Mesenchymal stem cell (in vitro differentiated cells and primary cell): ENCODE data around the gene OR9G4.

ENCODE experiments used
- DNase-seq: peaks from one replicate; pipeline ENCODE4 v3.0.0-alpha.2; 2013
- H2AFZ ChIP-seq: one replicate; pipeline ENCODE4 v1.6.1; 2013; ENCODE audit warnings: low read depth, mild to moderate bottlenecking, control low read depth, inconsistent platforms, low read length, moderate library complexity
- H2AK5ac ChIP-seq: 2 replicates; pipeline ENCODE4 v1.6.1; 2013; ENCODE audit warnings: low read length, moderate library complexity, mild to moderate bottlenecking, inconsistent platforms; ENCODE audit not compliant: severe bottlenecking
- H2BK120ac ChIP-seq: one replicate; pipeline ENCODE4 v1.6.1; 2013; ENCODE audit warnings: low read depth, mild to moderate bottlenecking, inconsistent platforms, low read length, moderate library complexity
- H2BK12ac ChIP-seq, 2 experiments: one replicate each; pipeline ENCODE4 v1.6.1; 2013; ENCODE audit warnings: inconsistent platforms in 2 of 2, low read length in 2 of 2, mild to moderate bottlenecking in 2 of 2, moderate library complexity in 2 of 2, control low read depth in 1 of 2
- H2BK15ac ChIP-seq: one replicate; pipeline ENCODE4 v1.6.1; 2013; ENCODE audit warnings: mild to moderate bottlenecking, low read depth, inconsistent platforms; ENCODE audit not compliant: poor library complexity, severe bottlenecking
- H2BK5ac ChIP-seq: 2 replicates; pipeline ENCODE4 v1.6.1; 2013; ENCODE audit warnings: low read depth, mild to moderate bottlenecking, low read length, control low read depth, inconsistent platforms; ENCODE audit not compliant: poor library complexity, severe bottlenecking
- H3K14ac ChIP-seq, 2 experiments: one replicate each; pipeline ENCODE4 v1.6.1; 2013; ENCODE audit warnings: inconsistent platforms in 2 of 2, low read length in 2 of 2, control low read depth in 1 of 2, mild to moderate bottlenecking in 1 of 2, moderate library complexity in 1 of 2
- H3K18ac ChIP-seq, 2 experiments: one replicate each; pipeline ENCODE4 v1.6.1; 2013; ENCODE audit warnings: inconsistent platforms in 2 of 2, low read length in 2 of 2, control low read depth in 1 of 2, low read depth in 1 of 2, mild to moderate bottlenecking in 1 of 2
- H3K23ac ChIP-seq, 2 experiments: one replicate each; pipeline ENCODE4 v1.6.1; 2013; ENCODE audit warnings: inconsistent platforms in 2 of 2, low read length in 2 of 2, mild to moderate bottlenecking in 2 of 2, moderate library complexity in 2 of 2, control low read depth in 1 of 2
- H3K27ac ChIP-seq: 2 replicates; pipeline ENCODE4 v1.5.1; 2013; ENCODE audit warnings: mild to moderate bottlenecking, moderate library complexity, low read length, control low read depth, inconsistent platforms; ENCODE audit not compliant: poor library complexity, severe bottlenecking
- H3K27me3 ChIP-seq, 2 experiments: 2 replicates each; pipeline versions ENCODE4 v1.6.1 to v1.7.0; 2013; ENCODE audit warnings: low read length in 2 of 2, mild to moderate bottlenecking in 2 of 2, moderate library complexity in 2 of 2, control low read depth in 1 of 2, inconsistent platforms in 1 of 2; ENCODE audit not compliant: control insufficient read depth in 1 of 2, insufficient read depth in 1 of 2
- H3K36me3 ChIP-seq, 2 experiments: 2 replicates each; pipeline versions ENCODE4 v1.6.1 to v1.7.0; 2013; ENCODE audit warnings: low read length in 2 of 2, control low read depth in 1 of 2, inconsistent platforms in 1 of 2, low read depth in 1 of 2, mild to moderate bottlenecking in 1 of 2; ENCODE audit not compliant: insufficient read depth in 2 of 2, control insufficient read depth in 1 of 2
- H3K4ac ChIP-seq, 2 experiments: one replicate each; pipeline ENCODE4 v1.6.1; 2013; ENCODE audit warnings: inconsistent platforms in 2 of 2, low read length in 2 of 2, mild to moderate bottlenecking in 2 of 2, moderate library complexity in 2 of 2, control low read depth in 1 of 2, low read depth in 1 of 2
- H3K4me1 ChIP-seq: 2 replicates; pipeline ENCODE4 v1.6.1; 2013; ENCODE audit warnings: low read depth, low read length, control low read depth; ENCODE audit not compliant: control insufficient read depth, insufficient read depth
- H3K4me2 ChIP-seq: 2 replicates; pipeline ENCODE4 v1.6.1; 2013; ENCODE audit warnings: low read length, mild to moderate bottlenecking, inconsistent platforms; ENCODE audit not compliant: poor library complexity, severe bottlenecking
- H3K4me3 ChIP-seq, 2 experiments: 2 replicates each; pipeline versions ENCODE4 v1.5.1 to v1.7.0; 2013; ENCODE audit warnings: low read length in 2 of 2, mild to moderate bottlenecking in 2 of 2, control low read depth in 1 of 2, low read depth in 1 of 2; ENCODE audit not compliant: insufficient read depth in 1 of 2
- H3K79me1 ChIP-seq: replicated peaks from 2 replicates; pipeline ENCODE4 v1.6.1; 2013; ENCODE audit warnings: mild to moderate bottlenecking, control low read depth, low read length, inconsistent platforms; ENCODE audit not compliant: poor library complexity, severe bottlenecking
- H3K9ac ChIP-seq: 2 replicates; pipeline ENCODE4 v1.7.0; 2013; ENCODE audit warnings: mild to moderate bottlenecking, low read length, moderate library complexity
- H3K9me3 ChIP-seq: 2 replicates; pipeline ENCODE4 v1.7.0; 2013; ENCODE audit warnings: mild to moderate bottlenecking, low read length; ENCODE audit not compliant: control insufficient read depth
- H4K8ac ChIP-seq: one replicate; pipeline ENCODE4 v1.6.1; 2013; ENCODE audit warnings: inconsistent platforms, mild to moderate bottlenecking, low read length, moderate library complexity
- H4K91ac ChIP-seq: one replicate; pipeline ENCODE4 v1.6.1; 2013; ENCODE audit warnings: mild to moderate bottlenecking, low read length, inconsistent platforms
- WGBS: methylation state at CpG from one replicate; pipeline ENCODE4 v1.1.7; 2013; ENCODE audit warnings: mixed read lengths; 5-methylcytosine and 5-hydroxymethylcytosine counted together

OR9G4 gene

GRCh38 chr11:56764976-56765375 lies 16.5 kb upstream of the OR9G4 start:
- Histone ChIP-seq H3K4ac (no peak overlapping the region), H3K18ac (no peak overlapping the region), H3K27me3 (no peaks in the 10 kb centered on the region), H2AFZ (no peak overlapping the region), H3K9me3 (no peaks in the 10 kb centered on the region), H3K4me1 (no peaks in the 10 kb centered on the region), H4K91ac (no peak overlapping the region), H3K36me3 (no peaks in the 10 kb centered on the region), H4K8ac (no peak overlapping the region), H2AK5ac (no peak overlapping the region), H2BK5ac (no peak overlapping the region), H3K4me3 (no peak overlapping the region), H3K4me2 (no peak overlapping the region), H2BK15ac (no peak overlapping the region), H3K27ac (no peak overlapping the region), H2BK120ac (no peak overlapping the region), H2BK12ac (no peak overlapping the region), H3K23ac (no peak overlapping the region), H3K9ac (no peak overlapping the region), H3K79me1 (no peaks in the 10 kb centered on the region), H3K14ac (no peak overlapping the region)
- WGBS, result 77% methylated on average over 3 of the region's 4 CpGs
- DNase-seq, result no peak

GRCh38 chr11:56751480-56751879 lies 3.0 kb upstream of the OR9G4 start:
- Histone ChIP-seq H2BK12ac (no peak overlapping the region), H2BK120ac (no peak overlapping the region), H3K4me3 (no peak overlapping the region), H3K27me3 (no peaks in the 10 kb centered on the region), H2AFZ (no peak overlapping the region), H3K23ac (no peak overlapping the region), H3K4me2 (no peak overlapping the region), H3K9ac (no peak overlapping the region), H3K4me1 (no peaks in the 10 kb centered on the region), H2BK15ac (no peak overlapping the region), H4K8ac (no peak overlapping the region), H3K4ac (no peak overlapping the region), H3K14ac (no peak overlapping the region), H3K18ac (no peak overlapping the region), H3K79me1 (no peaks in the 10 kb centered on the region), H4K91ac (no peak overlapping the region), H2AK5ac (no peak overlapping the region), H3K27ac (no peak overlapping the region), H3K9me3 (no peaks in the 10 kb centered on the region), H3K36me3 (no peaks in the 10 kb centered on the region), H2BK5ac (no peak overlapping the region)
- no peak for DNase-seq
- WGBS, result 81% methylated on average over 5 of the region's 5 CpGs

GRCh38 chr11:56750190-56750589 lies 1.7 kb upstream of the OR9G4 start:
- Histone ChIP-seq H3K18ac (no peak overlapping the region), H2AK5ac (no peak overlapping the region), H3K9ac (no peak overlapping the region), H3K27ac (no peak overlapping the region), H3K14ac (no peak overlapping the region), H2BK15ac (no peak overlapping the region), H3K4me2 (no peak overlapping the region), H2BK5ac (no peak overlapping the region), H4K91ac (no peak overlapping the region), H3K36me3 (no peaks in the 10 kb centered on the region), H3K4me3 (no peak overlapping the region), H3K27me3 (no peaks in the 10 kb centered on the region), H3K9me3 (no peaks in the 10 kb centered on the region), H2BK12ac (no peak overlapping the region), H3K4ac (no peak overlapping the region), H3K23ac (no peak overlapping the region), H4K8ac (no peak overlapping the region), H2AFZ (no peak overlapping the region), H3K79me1 (no peaks in the 10 kb centered on the region), H2BK120ac (no peak overlapping the region), H3K4me1 (no peaks in the 10 kb centered on the region)
- WGBS, result 80% methylated on average over 5 of the region's 5 CpGs
- no peak for DNase-seq

- Histone ChIP-seq H4K8ac (no peak overlapping the region), H2BK15ac (no peak overlapping the region), H3K79me1 (no peaks in the 10 kb centered on the region), H3K36me3 (no peaks in the 10 kb centered on the region), H3K9me3 (no peaks in the 10 kb centered on the region), H2AK5ac (no peak overlapping the region), H2BK5ac (no peak overlapping the region), H2BK120ac (no peak overlapping the region), H2BK12ac (no peak overlapping the region), H3K4me2 (no peak overlapping the region), H2AFZ (no peak overlapping the region), H3K4me1 (no peaks in the 10 kb centered on the region), H4K91ac (no peak overlapping the region), H3K9ac (no peak overlapping the region), H3K4me3 (no peak overlapping the region), H3K27ac (no peak overlapping the region), H3K4ac (no peak overlapping the region), H3K18ac (no peak overlapping the region), H3K14ac (no peak overlapping the region), H3K23ac (no peak overlapping the region), H3K27me3 (no peaks in the 10 kb centered on the region)
- no peak for DNase-seq
- WGBS, result 79% methylated on average over 3 of the region's 4 CpGs
Measured at GRCh38 chr11:56740886-56741285, 7.6 kb downstream of the OR9G4 start.
